ENCODE results near the gene PLD3.

PLD3 gene, protein sequence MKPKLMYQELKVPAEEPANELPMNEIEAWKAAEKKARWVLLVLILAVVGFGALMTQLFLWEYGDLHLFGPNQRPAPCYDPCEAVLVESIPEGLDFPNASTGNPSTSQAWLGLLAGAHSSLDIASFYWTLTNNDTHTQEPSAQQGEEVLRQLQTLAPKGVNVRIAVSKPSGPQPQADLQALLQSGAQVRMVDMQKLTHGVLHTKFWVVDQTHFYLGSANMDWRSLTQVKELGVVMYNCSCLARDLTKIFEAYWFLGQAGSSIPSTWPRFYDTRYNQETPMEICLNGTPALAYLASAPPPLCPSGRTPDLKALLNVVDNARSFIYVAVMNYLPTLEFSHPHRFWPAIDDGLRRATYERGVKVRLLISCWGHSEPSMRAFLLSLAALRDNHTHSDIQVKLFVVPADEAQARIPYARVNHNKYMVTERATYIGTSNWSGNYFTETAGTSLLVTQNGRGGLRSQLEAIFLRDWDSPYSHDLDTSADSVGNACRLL

DNA sequence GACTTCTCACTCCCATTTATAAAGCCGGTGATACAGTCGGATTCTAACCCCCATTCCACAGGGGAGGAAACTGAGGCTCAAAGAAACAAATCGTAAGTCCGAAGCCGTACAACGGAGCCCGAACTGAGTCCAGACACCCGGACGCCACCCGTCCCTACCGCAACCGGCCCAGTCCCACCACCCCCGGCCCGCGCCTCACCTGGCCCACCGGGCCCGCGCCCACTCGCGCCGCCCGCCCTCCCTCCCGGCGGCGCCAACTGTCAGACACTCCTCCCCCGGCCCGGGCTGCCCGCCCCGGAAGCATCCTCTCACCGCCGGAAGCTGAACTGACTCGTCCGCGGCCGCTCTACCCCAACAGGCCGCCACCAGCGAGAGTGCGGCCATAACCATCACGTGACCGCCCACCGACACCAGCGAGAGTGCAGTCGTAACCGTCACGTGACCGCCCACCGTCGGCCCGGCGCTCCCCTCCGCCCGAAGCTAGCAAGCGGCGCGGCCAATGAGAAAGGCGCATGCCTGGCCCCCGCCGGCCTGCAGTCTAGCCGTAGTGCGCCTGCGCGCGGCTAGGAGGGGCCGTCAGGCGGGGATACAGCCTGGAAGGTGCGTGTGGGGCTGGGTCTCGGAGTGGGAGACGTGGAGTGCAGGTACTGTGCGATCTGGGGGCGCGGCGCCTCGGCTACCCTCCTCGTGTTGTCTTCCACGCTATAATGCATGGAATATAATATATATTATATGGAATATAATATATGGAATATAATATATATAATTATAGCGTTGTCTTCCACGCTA lies at the start of gene PLD3, which contains the start of gene C19orf47:
Gene PLD3, plus strand, starts transcription at position 571 of the 789 bp plus-strand sequence. CDS start 17,789 bp downstream, outside the sequence.
Gene C19orf47, minus strand, starts transcription at position 273 of the 789 bp plus-strand sequence. CDS start 6,540 bp downstream, outside the sequence.
- DNase-seq (ENCODE audit: low spot score in 2 of 2): peak; percentile 96 to 99
- Mint-ChIP-seq H3K9me3 (no peaks in the 10 kb centered on the region), H3K4me3 (peak within 1 kb of the TSS; percentile 78), H3K36me3 (peaks cover 15% of the 10 kb centered on the region), H3K27ac (peak within 1 kb of the TSS; percentile 77), H3K4me1 (peaks cover 37% of the 10 kb centered on the region)
- peak; percentile 98 for ATAC-seq

DNA sequence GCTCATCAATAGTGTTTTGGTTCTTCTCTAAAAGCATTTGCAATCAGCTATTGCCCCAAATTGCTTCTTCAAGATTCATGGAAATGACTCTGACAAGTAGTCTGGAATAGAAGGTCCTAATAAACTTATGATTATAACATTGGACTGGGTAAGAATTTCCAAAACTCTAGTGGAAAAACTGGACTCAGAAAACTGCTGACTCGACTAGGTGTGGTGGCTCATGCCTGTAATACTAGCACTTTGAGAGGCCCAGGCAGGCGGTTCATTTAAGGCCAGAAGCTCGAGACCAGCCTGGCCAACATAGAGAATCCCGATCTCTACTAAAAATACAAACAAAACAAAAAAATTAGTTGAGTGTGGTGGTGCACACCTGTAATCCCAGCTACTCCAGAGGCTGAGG lies 47.8 kb upstream of the PLD3 start:
- no peaks in the 10 kb centered on the region for H3K4me1 Mint-ChIP-seq
- no peak overlapping the region for H3K27ac Mint-ChIP-seq
- H3K36me3 Mint-ChIP-seq: no peaks in the 10 kb centered on the region
- DNase-seq (ENCODE audit: low spot score in 2 of 2) (no peak), ATAC-seq (no peak)
- H3K9me3 Mint-ChIP-seq: no peaks in the 10 kb centered on the region
- H3K4me3 Mint-ChIP-seq: no peak overlapping the region

DNA sequence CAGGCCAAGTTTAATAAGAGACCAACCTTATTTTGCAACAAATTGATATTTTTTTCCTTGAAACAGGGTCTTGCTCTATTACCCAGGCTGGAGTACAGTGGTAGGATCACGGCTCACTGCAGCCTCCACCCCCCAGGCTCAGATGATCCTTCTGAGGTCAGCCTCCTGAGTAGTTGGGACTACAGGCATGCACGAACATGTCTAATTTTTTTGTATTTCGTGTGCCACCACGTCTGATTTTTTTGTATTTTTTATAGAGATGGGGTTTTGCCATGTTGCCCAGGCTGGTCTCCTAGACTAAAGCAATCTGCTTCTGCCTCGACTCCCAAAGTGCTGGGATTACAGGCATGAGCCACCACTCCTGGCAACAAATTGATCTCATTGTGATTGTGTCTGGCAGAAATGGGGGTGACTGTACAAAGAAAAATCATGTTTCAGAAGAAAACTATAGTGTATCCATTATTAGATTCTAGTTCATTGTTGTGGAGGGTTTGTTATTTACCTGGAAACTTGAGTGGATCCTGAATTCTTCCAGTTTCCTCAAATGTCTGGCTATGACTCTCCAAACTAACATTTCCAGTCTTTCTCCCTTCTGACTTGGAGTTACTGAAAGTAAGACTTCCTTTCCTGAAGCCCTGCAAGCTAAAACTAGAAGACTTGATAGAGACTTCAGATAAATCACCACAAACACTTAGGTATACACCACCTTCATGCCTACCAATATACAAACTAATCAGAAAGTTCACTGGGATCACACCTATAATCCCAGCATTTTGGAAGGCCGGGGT lies 46.1 kb upstream of the PLD3 start:
- ATAC-seq: no peak
- H3K9me3 Mint-ChIP-seq: no peaks in the 10 kb centered on the region
- H3K36me3 Mint-ChIP-seq: no peaks in the 10 kb centered on the region
- no peak for DNase-seq (ENCODE audit: low spot score in 2 of 2)
- H3K4me3 Mint-ChIP-seq: no peak overlapping the region
- no peaks in the 10 kb centered on the region for H3K4me1 Mint-ChIP-seq
- H3K27ac Mint-ChIP-seq: no peak overlapping the region

- DNase-seq (ENCODE audit: low spot score in 2 of 2) (no peak), ATAC-seq (no peak)
- Mint-ChIP-seq H3K27ac (peak overlapping the region; percentile 78), H3K9me3 (no peaks in the 10 kb centered on the region), H3K4me3 (no peak overlapping the region), H3K4me1 (no peaks in the 10 kb centered on the region), H3K36me3 (no peaks in the 10 kb centered on the region)
Measured at GRCh38 chr19:40303765-40304164, 44.7 kb upstream of the PLD3 start.

DNA sequence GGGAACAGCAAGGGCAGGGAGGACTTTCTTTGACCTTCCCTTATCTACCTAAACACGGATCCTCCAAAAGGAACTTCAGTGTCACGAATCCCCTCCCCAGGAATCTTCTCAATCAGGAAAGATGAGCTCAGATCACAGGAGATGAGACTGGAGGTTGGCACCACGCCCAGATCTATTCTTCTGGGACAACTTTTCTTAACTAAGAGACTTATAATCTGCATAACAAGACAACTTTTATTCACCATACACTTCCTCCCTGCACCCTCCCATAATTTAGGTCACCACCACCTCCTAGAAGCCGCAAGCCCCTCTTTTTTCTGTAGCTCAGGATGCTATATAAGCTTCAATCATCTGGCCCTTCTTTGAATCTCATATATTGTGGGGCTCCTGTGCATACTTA lies 44.2 kb upstream of the PLD3 start:
- Mint-ChIP-seq H3K4me1 (no peaks in the 10 kb centered on the region), H3K27ac (peak overlapping the region; percentile 78), H3K4me3 (no peak overlapping the region), H3K36me3 (no peaks in the 10 kb centered on the region), H3K9me3 (no peaks in the 10 kb centered on the region)
- ATAC-seq (no peak), DNase-seq (ENCODE audit: low spot score in 2 of 2) (no peak)

GRCh38 chr19:40305403-40305802 lies 43.1 kb upstream of the PLD3 start:
- DNase-seq (ENCODE audit: low spot score in 2 of 2) (peak; percentile 55 to 80), ATAC-seq (peak; percentile 61)
- H3K36me3 Mint-ChIP-seq: no peaks in the 10 kb centered on the region
- no peaks in the 10 kb centered on the region for H3K4me1 Mint-ChIP-seq
- no peak overlapping the region for H3K27ac Mint-ChIP-seq
- H3K9me3 Mint-ChIP-seq: no peaks in the 10 kb centered on the region
- H3K4me3 Mint-ChIP-seq: no peak overlapping the region

DNA sequence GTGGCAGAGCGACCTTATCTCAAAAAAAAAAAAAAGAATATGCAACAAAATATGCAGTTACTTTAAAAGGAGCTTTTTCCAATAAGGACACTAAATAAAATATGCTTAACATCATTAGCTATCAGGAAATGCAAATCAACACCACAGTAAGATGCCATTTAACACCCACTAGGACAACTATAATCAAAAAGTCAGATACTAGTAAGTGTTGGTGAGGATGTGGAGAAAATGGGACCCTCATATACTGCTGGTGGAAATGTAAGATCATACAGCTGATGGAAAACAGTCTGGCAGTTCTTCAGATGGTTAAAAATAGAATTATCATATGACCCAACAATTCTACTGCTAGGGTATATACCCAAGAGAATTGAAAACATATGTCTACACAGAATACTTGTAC lies 38.8 kb upstream of the PLD3 start:
- Mint-ChIP-seq H3K36me3 (no peaks in the 10 kb centered on the region), H3K4me1 (no peaks in the 10 kb centered on the region), H3K27ac (no peak overlapping the region), H3K4me3 (no peak overlapping the region), H3K9me3 (no peaks in the 10 kb centered on the region)
- DNase-seq (ENCODE audit: low spot score in 2 of 2): no peak
- no peak for ATAC-seq

GRCh38 chr19:40312533-40312932 lies 36.0 kb upstream of the PLD3 start:
- Mint-ChIP-seq H3K4me3 (no peak overlapping the region), H3K4me1 (no peaks in the 10 kb centered on the region), H3K27ac (no peak overlapping the region), H3K9me3 (no peaks in the 10 kb centered on the region), H3K36me3 (peaks cover 5% of the 10 kb centered on the region)
- ATAC-seq: no peak
- DNase-seq (ENCODE audit: low spot score in 2 of 2): no peak

GRCh38 chr19:40313229-40313983 lies 35.1 kb upstream of the PLD3 start:
- Mint-ChIP-seq H3K36me3 (peaks cover 8% of the 10 kb centered on the region), H3K27ac (no peak overlapping the region), H3K9me3 (no peaks in the 10 kb centered on the region), H3K4me1 (no peaks in the 10 kb centered on the region), H3K4me3 (no peak overlapping the region)
- ATAC-seq: no peak
- no peak for DNase-seq (ENCODE audit: low spot score in 2 of 2)

GRCh38 chr19:40314656-40315055 lies 33.8 kb upstream of the PLD3 start:
- no peak for ATAC-seq
- Mint-ChIP-seq H3K9me3 (no peaks in the 10 kb centered on the region), H3K4me3 (no peak overlapping the region), H3K4me1 (no peaks in the 10 kb centered on the region), H3K27ac (no peak overlapping the region), H3K36me3 (peaks cover 11% of the 10 kb centered on the region)
- DNase-seq (ENCODE audit: low spot score in 2 of 2): no peak

DNA sequence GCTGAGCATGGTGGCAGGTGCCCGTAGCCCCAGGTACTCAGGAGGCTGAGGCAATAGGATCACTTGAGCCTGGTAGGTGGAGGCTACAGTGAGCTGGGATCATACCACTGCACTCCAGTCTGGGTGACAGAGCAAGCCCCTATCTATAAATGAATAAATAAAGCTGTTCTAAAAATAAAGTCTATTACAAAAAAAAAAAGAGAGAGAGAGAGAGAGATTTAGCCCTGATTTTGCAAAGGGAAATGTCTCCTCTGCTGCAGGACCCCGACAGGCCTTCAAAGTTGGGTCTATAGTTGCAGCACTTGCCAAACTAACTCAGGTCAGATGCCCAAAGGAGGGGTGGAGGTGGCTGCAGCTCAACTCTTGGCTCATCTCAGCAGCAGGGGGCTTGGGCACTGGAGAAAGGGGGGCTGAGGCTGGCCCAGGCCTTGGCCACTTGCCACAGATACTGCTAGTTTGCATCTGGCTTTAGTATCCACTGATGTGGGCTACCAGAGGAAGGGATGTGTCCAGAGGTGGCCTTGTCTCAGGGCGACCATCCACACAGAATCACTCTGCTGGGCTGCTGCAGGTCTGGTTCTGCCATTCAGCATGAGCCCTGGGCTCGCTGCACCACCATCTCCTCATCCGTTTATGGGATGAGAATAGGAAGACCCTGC lies 32.6 kb upstream of the PLD3 start:
- Mint-ChIP-seq H3K27ac (no peak overlapping the region), H3K4me1 (peaks cover 10% of the 10 kb centered on the region), H3K9me3 (no peaks in the 10 kb centered on the region), H3K4me3 (no peak overlapping the region), H3K36me3 (peaks cover 22% of the 10 kb centered on the region)
- ATAC-seq: no peak
- DNase-seq (ENCODE audit: low spot score in 2 of 2): no peak

GRCh38 chr19:40317338-40317737 lies 31.2 kb upstream of the PLD3 start:
- Mint-ChIP-seq H3K4me3 (no peak overlapping the region), H3K4me1 (peaks cover 10% of the 10 kb centered on the region), H3K9me3 (no peaks in the 10 kb centered on the region), H3K36me3 (peaks cover 31% of the 10 kb centered on the region), H3K27ac (peak overlapping the region; percentile 74)
- no peak for ATAC-seq
- no peak for DNase-seq (ENCODE audit: low spot score in 2 of 2)

- Mint-ChIP-seq H3K4me1 (peaks cover 10% of the 10 kb centered on the region), H3K36me3 (peaks cover 58% of the 10 kb centered on the region), H3K27ac (peak overlapping the region; percentile 88), H3K4me3 (no peak overlapping the region), H3K9me3 (no peaks in the 10 kb centered on the region)
- no peak for DNase-seq (ENCODE audit: low spot score in 2 of 2)
- no peak for ATAC-seq
Measured at GRCh38 chr19:40320558-40320935, 27.9 kb upstream of the PLD3 start.

DNA sequence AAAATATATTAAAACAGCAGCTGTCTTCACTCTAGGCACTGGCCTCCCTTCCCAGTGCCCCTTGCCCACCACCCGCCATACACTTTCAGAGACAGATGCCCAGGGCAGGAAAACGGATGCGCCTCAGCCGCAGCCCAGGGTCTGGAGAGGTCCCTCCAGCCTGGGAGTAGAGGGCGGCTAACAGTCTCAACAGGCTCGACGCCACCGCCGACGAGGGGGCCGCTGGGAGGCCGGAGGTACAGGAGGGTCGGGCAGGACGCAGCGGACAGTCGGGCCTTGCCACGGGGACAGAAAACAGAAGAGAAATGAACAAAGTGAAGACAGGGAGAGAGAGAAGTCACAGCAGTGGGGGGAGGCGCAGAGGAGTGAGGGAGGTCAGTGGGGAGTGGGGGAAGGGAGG lies 27.4 kb upstream of the PLD3 start:
- peaks cover 10% of the 10 kb centered on the region for H3K4me1 Mint-ChIP-seq
- H3K4me3 Mint-ChIP-seq: no peak overlapping the region
- DNase-seq (ENCODE audit: low spot score in 2 of 2) (no peak), ATAC-seq (no peak)
- no peaks in the 10 kb centered on the region for H3K9me3 Mint-ChIP-seq
- H3K36me3 Mint-ChIP-seq: peaks cover 64% of the 10 kb centered on the region
- peak overlapping the region; percentile 72 for H3K27ac Mint-ChIP-seq

Data from stimulated activated effector memory CD8-positive, alpha-beta T cell treated with anti-CD3 and anti-CD28 coated beads, Interleukin-12 subunit alpha, Interleukin-12 subunit beta, amount 100 ng/mL, for 72 hours (primary cell).